Sigmoid colon (tissue), 7 donors: ENCODE measurements around the gene DOCK9. TPM values are rescaled to one million over a fixed set of nuclear protein-coding genes. Genes with fewer than 3 reads are reported as not detected.

Source experiments
- DNase-seq: peaks from one replicate; pipeline ENCODE4 v3.0.0-alpha.2; 2019
- H3K27ac ChIP-seq, 4 donors: fragments of 200-600 bp; sonication (generic); one replicate each; pipeline ENCODE4 v1.5.1; 2016 to 2019; ENCODE audit warnings: mild to moderate bottlenecking in 1 of 4
- H3K27me3 ChIP-seq, 3 donors: fragments of 200-600 bp; sonication (generic); one replicate each; pipeline ENCODE4 v1.5.1; 2019; ENCODE audit warnings: mild to moderate bottlenecking in 1 of 3
- H3K36me3 ChIP-seq, 4 donors: fragments of 200-600 bp; sonication (generic); one replicate each; pipeline ENCODE4 v1.5.1; 2016 to 2019
- H3K4me1 ChIP-seq, 4 donors: fragments of 200-600 bp; sonication (generic); one replicate each; pipeline ENCODE4 v1.5.1; 2017 to 2019
- H3K4me3 ChIP-seq, 4 donors: fragments of 200-600 bp; sonication (generic); one replicate each; pipeline ENCODE4 v1.5.1; 2017 to 2019; ENCODE audit warnings: mild to moderate bottlenecking in 2 of 4, moderate library complexity in 1 of 4
- H3K9me3 ChIP-seq, 4 donors: fragments of 200-600 bp in 3 of 4; sonication (generic) in 3 of 4; one replicate each; pipeline versions ENCODE4 v1.5.1 to v1.6.1; 2013 to 2019
- EP300 ChIP-seq, 4 donors: sonication (generic); formaldehyde crosslinking; IDR thresholded peaks; one replicate each; pipeline ENCODE4 v1.6.1; 2017; ENCODE audit warnings: antibody characterized with exemption in 4 of 4
- POLR2A ChIP-seq, 2 donors: fragments of 450-650 bp; IDR thresholded peaks; one replicate each; pipeline ENCODE4 v1.6.1; 2016; ENCODE audit warnings: antibody characterized with exemption in 2 of 2, mild to moderate bottlenecking in 2 of 2, moderate library complexity in 2 of 2
- POLR2AphosphoS5 ChIP-seq, 4 donors: sonication (generic); formaldehyde crosslinking; IDR thresholded peaks; one replicate each; pipeline ENCODE4 v1.6.1; 2017; ENCODE audit warnings: antibody characterized with exemption in 4 of 4
- WGBS, 2 donors: extraction: QIAGEN DNeasy Blood & Tissue Kit; methylation state at CpG; one replicate each; pipeline ENCODE4 v1.1.7; 2013; 5-methylcytosine and 5-hydroxymethylcytosine counted together
- intact Hi-C: fragments of 100-400 bp; cut with DNase I; formaldehyde crosslinking; loops from one replicate; pipeline ENCODE4 v1.15.1; 2023
- polyA plus RNA-seq, 3 donors: library from polyadenylated mRNA; stranded (reverse); fragments of 200-250 nt; gene quantifications; one replicate each; pipeline ENCODE4 v1.2.3, GENCODE V29; 2013
- total RNA-seq, 4 donors: library from RNA; depleted of rRNA; stranded (reverse); fragments of >200 nt; gene quantifications; one replicate each; pipeline ENCODE4 v1.1.0, GENCODE V29; 2016
- TF ChIP-seq, protein P1 (sequence below), 4 experiments: fragments of 450-650 bp in 3 of 4; fragments of 200-600 bp in 1 of 4; IDR thresholded peaks; one replicate each; pipeline ENCODE4 v1.5.1; 2016 to 2019; ENCODE audit warnings: antibody characterized with exemption in 4 of 4, mild to moderate bottlenecking in 3 of 4, moderate library complexity in 2 of 4
- donor health status: healthy with polysubstance abuse.
- donor health status: Bipolar disorder and iron deficiency.
- donor health status: healthy.

Gene DOCK9
- total and polyA plus RNA-seq, 7 donors: 10.8 to 126 (median 60.4) TPM

DNA sequence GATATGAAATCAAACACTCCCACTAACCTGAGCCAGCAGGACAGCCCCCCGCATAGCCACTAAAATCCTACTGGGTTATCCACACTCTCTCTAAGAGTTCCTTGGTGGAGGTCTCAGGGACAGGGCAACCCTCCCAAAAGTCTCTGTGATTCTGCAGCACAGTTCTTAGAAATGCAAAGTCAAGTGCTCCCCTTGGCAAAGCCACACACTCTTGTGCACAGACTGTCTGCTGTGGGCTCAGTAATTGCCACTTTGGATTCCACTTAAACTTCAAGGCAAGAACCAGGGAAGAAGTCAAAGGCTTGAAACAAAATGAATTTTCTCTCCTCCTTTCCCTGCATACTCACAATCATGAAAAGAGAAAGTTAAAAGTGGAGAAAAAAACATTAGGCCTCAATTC, 61.5 kb downstream of the DOCK9 start:
- H3K9me3 ChIP-seq: no peaks in the 10 kb centered on the region
- peaks cover 0 to 26% (median 0%) of the 10 kb centered on the region in 4 donors for H3K36me3 ChIP-seq
- no peaks in the 10 kb centered on the region for H3K27me3 ChIP-seq
- 93 to 96% methylated on average over 1 of the region's 1 CpG for WGBS, 2 donors
- H3K4me3 ChIP-seq: no peak overlapping the region
- H3K27ac ChIP-seq: no peak overlapping the region
- intact Hi-C loops: no loop called here
- H3K4me1 ChIP-seq: peaks cover 0 to 21% (median 7%) of the 10 kb centered on the region in 4 donors
- TF ChIP-seq POLR2AphosphoS5 (IDR thresholded peaks at IDR 0.05) (no peak), EP300 (IDR thresholded peaks at IDR 0.05) (no peak), POLR2A (IDR thresholded peaks at IDR 0.05) (no peak)
- TF ChIP-seq, protein P1, sequence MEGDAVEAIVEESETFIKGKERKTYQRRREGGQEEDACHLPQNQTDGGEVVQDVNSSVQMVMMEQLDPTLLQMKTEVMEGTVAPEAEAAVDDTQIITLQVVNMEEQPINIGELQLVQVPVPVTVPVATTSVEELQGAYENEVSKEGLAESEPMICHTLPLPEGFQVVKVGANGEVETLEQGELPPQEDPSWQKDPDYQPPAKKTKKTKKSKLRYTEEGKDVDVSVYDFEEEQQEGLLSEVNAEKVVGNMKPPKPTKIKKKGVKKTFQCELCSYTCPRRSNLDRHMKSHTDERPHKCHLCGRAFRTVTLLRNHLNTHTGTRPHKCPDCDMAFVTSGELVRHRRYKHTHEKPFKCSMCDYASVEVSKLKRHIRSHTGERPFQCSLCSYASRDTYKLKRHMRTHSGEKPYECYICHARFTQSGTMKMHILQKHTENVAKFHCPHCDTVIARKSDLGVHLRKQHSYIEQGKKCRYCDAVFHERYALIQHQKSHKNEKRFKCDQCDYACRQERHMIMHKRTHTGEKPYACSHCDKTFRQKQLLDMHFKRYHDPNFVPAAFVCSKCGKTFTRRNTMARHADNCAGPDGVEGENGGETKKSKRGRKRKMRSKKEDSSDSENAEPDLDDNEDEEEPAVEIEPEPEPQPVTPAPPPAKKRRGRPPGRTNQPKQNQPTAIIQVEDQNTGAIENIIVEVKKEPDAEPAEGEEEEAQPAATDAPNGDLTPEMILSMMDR (IDR thresholded peaks at IDR 0.05): no peak
- no peak for DNase-seq

- H3K36me3 ChIP-seq: peaks cover 0 to 22% (median 0%) of the 10 kb centered on the region in 4 donors
- no peak for DNase-seq
- H3K9me3 ChIP-seq: no peaks in the 10 kb centered on the region
- TF ChIP-seq EP300 (IDR thresholded peaks at IDR 0.05): no peak
- TF ChIP-seq POLR2A (IDR thresholded peaks at IDR 0.05): no peak
- TF ChIP-seq, protein P1 (IDR thresholded peaks at IDR 0.05): no peak
- TF ChIP-seq POLR2AphosphoS5 (IDR thresholded peaks at IDR 0.05): no peak
- H3K27me3 ChIP-seq: no peaks in the 10 kb centered on the region
- intact Hi-C loops: no loop called here
- peaks cover 0 to 21% (median 7%) of the 10 kb centered on the region in 4 donors for H3K4me1 ChIP-seq
- no peak overlapping the region for H3K27ac ChIP-seq
- WGBS, 2 donors: 93 to 94% methylated on average over 5 of the region's 5 CpGs
- H3K4me3 ChIP-seq: no peak overlapping the region
Observed at GRCh38 chr13:98915981-98916380, 61.9 kb downstream of the DOCK9 start.

- intact Hi-C loops: no loop called here
- H3K36me3 ChIP-seq: peaks cover 0 to 22% (median 0%) of the 10 kb centered on the region in 4 donors
- peaks cover 0 to 21% (median 7%) of the 10 kb centered on the region in 4 donors for H3K4me1 ChIP-seq
- no peak overlapping the region for H3K4me3 ChIP-seq
- no peak overlapping the region for H3K27ac ChIP-seq
- DNase-seq: no peak
- 90 to 94% methylated on average over 1 of the region's 1 CpG for WGBS, 2 donors
- TF ChIP-seq POLR2AphosphoS5 (IDR thresholded peaks at IDR 0.05) (no peak), EP300 (IDR thresholded peaks at IDR 0.05) (no peak), POLR2A (IDR thresholded peaks at IDR 0.05) (no peak)
- TF ChIP-seq, protein P1 (IDR thresholded peaks at IDR 0.05): no peak
- H3K9me3 ChIP-seq: no peaks in the 10 kb centered on the region
- no peaks in the 10 kb centered on the region for H3K27me3 ChIP-seq
Observed at GRCh38 chr13:98915563-98915962, 62.3 kb downstream of the DOCK9 start.

GRCh38 chr13:98913741-98914140, 64.1 kb downstream of the DOCK9 start:
- no peaks in the 10 kb centered on the region for H3K9me3 ChIP-seq
- H3K27ac ChIP-seq: no peak overlapping the region
- TF ChIP-seq, protein P1 (IDR thresholded peaks at IDR 0.05): no peak
- TF ChIP-seq POLR2A (IDR thresholded peaks at IDR 0.05): no peak
- no peak overlapping the region for H3K4me3 ChIP-seq
- intact Hi-C loops: no loop called here
- DNase-seq: no peak
- peaks cover 0 to 24% (median 7%) of the 10 kb centered on the region in 4 donors for H3K4me1 ChIP-seq
- no peaks in the 10 kb centered on the region for H3K27me3 ChIP-seq
- WGBS, 2 donors: 53 to 82% methylated on average over 5 of the region's 5 CpGs
- H3K36me3 ChIP-seq: peaks cover 0 to 22% (median 0%) of the 10 kb centered on the region in 4 donors

DNA sequence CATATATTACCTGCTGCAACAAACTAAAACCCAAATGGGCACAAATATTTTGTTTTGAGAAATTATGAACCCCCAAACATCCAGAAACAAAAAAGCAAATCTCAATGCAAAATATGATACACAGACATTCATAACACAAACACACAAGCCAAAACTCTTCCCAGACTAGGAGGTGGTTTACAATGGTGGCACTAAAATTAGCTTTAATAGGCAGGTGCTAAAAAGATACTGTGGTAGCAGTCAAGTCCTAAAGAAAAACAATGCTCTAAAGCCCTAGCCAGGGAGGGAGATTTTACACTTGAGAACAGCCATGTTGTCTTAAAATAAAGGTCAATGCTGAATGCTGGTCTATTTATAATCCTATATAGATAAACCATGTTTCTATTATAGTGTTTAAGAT, 65.0 kb downstream of the DOCK9 start:
- Histone ChIP-seq H3K4me3 (no peak overlapping the region), H3K27ac (no peak overlapping the region), H3K9me3 (no peaks in the 10 kb centered on the region), H3K4me1 (peaks cover 0 to 25% (median 7%) of the 10 kb centered on the region in 4 donors), H3K27me3 (no peaks in the 10 kb centered on the region), H3K36me3 (peaks cover 0 to 22% (median 0%) of the 10 kb centered on the region in 4 donors)
- no peak for TF ChIP-seq EP300 (IDR thresholded peaks at IDR 0.05)
- no peak for TF ChIP-seq POLR2A (IDR thresholded peaks at IDR 0.05)
- no peak for TF ChIP-seq POLR2AphosphoS5 (IDR thresholded peaks at IDR 0.05)
- TF ChIP-seq, protein P1 (IDR thresholded peaks at IDR 0.05): no peak
- intact Hi-C loops: no loop called here
- no peak for DNase-seq
